ENCODE data around the gene FSCB.

The FSCB gene

GRCh38 chr14:44461811-44462210, 45.3 kb downstream of the FSCB start:
- H3K36me3 ChIP-seq (replicated peaks; ENCODE audit: insufficient read depth, low read length) = no peaks in the 10 kb centered on the region
- H3K4me3 ChIP-seq (ENCODE audit: low read length) = no peak overlapping the region
- no peak overlapping the region for H3K9ac ChIP-seq (ENCODE audit: low read length)
- H3K27ac ChIP-seq (ENCODE audit: low read length) = no peak overlapping the region
- no peaks in the 10 kb centered on the region for H3F3A ChIP-seq (ENCODE audit: insufficient read depth, low read length)
- H4K20me1 ChIP-seq (ENCODE audit: insufficient read depth, low read length) = no peaks in the 10 kb centered on the region
- TF ChIP-seq CTCF (IDR thresholded peaks at IDR 0.05; ENCODE audit: low read length) = no peak
- TF ChIP-seq EZH2phosphoT487 (IDR thresholded peaks at IDR 0.05; ENCODE audit: low read length) = no peak
- no peak for TF ChIP-seq EZH2 (optimal IDR thresholded peaks at IDR 0.05; ENCODE audit: low read depth, low read length)
- no peaks in the 10 kb centered on the region for H3K9me3 ChIP-seq (replicated peaks; ENCODE audit: insufficient read depth, low read length)
- no peaks in the 10 kb centered on the region for H3K79me2 ChIP-seq (ENCODE audit: low read length)
- H3K9me2 ChIP-seq (replicated peaks; ENCODE audit: insufficient read depth, low read length) = no peaks in the 10 kb centered on the region
- no peaks in the 10 kb centered on the region for H3K27me3 ChIP-seq (replicated peaks; ENCODE audit: insufficient read depth, low read length)
- no peak for DNase-seq
- H3K4me2 ChIP-seq (ENCODE audit: low read depth, low read length) = no peak overlapping the region
- no peaks in the 10 kb centered on the region for H3K4me1 ChIP-seq (ENCODE audit: low read length)
- H2AFZ ChIP-seq (ENCODE audit: low read length) = no peak overlapping the region

All from MM.1S (cell line).